Adrenal gland (tissue), 5 donors: ENCODE results near the gene SHF.

ENCODE experiments used
- CTCF ChIP-seq, 6 experiments: fragments of 450-650 bp in 4 of 6; fragments of 200-600 bp in 2 of 6; sonication (generic) in 1 of 6; IDR thresholded peaks; 1 replicate in 5 of 6; 2 replicates in 1 of 6; pipeline versions ENCODE4 v1.5.1 to v1.8.0; 2016 to 2021; ENCODE audit warnings: antibody characterized with exemption in 6 of 6, mild to moderate bottlenecking in 2 of 6, moderate library complexity in 1 of 6
- POLR2A ChIP-seq, 2 donors: fragments of 450-650 bp; IDR thresholded peaks; one replicate each; pipeline ENCODE4 v1.6.1; 2017; ENCODE audit warnings: antibody characterized with exemption in 2 of 2, mild to moderate bottlenecking in 2 of 2, moderate library complexity in 1 of 2
- donor health status: DM: no; HTN: no; CAD: no.

DNA sequence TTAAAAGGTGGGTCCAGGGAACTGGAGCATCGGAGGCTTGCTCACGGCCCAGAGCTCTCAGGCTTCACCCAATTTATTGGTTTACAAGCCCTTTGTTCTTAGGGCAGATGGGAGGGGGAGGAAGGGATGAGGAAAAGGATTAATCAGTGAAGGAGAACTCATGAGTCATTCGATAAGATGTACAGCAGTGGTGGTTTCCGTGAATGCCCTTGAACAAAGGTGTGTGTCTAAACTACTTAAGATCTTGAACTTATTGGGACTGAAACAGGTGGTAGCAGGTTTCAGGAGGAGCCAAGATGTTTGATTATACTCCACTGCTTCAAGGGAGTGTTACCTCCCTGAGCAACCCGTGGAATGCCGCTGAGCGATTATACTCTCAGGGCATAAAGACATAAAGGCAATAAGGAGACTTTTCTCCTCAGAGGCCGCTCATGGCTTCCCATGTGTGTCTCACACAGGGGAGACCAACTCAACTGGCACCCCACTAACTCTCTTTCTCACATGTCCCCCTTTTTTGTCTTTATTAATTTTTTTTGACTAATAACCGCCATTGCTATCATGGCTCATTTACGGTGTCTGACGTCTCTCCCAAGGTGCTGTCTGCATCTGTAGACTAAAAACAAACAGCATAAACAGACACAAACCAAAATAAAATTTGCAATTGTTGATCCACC is 46.9 kb upstream of the SHF start:
- TF ChIP-seq CTCF (IDR thresholded peaks at IDR 0.05): no peak
- TF ChIP-seq POLR2A (IDR thresholded peaks at IDR 0.05): no peak
